GM12878 (cell line): ENCODE data around the gene ARHGAP9. TPM values are rescaled to one million over a fixed set of nuclear protein-coding genes. Genes with fewer than 3 reads are reported as not detected.
A peak's percentile ranks its signal among the peaks of the same experiment; 100 is the strongest.

Experiments
- ATAC-seq: fragments of 200-7000 bp; cut with Tn5 transposase; 3 replicates; pipeline ENCODE4 v1.9.1; 2020; ENCODE audit warnings: mild to moderate bottlenecking, moderate library complexity
- BruUV-seq: library from RNA; stranded (reverse); fragments of 400-500 nt; replicated peaks from 2 replicates; lab custom pipeline; 2021; lab: Mats Ljungman, UMichigan
- CTCF ChIA-PET: fragments of 300-600 bp; sonication (Branson Sonifier 250); formaldehyde crosslinking; extraction: SDS; loops from one replicate; lab custom pipeline; 2021; ENCODE audit warnings: inconsistent platforms; lab: Yijun Ruan, JAX
- POLR2A ChIA-PET: fragments of 350-600 bp; formaldehyde crosslinking; extraction: SDS; loops from one replicate; lab custom pipeline; 2021; ENCODE audit warnings: inconsistent platforms; lab: Charles Lee
- RAD21 ChIA-PET: fragments of 300-600 bp; sonication (Branson Sonifier 250); formaldehyde crosslinking; loops from one replicate; lab custom pipeline; 2023; ENCODE audit warnings: antibody characterized with exemption; ENCODE audit not compliant: unreplicated experiment; lab: Charles Lee
- SMC1A ChIA-PET: fragments of 300-600 bp; sonication (Branson Sonifier 250); formaldehyde crosslinking; loops from one replicate; lab custom pipeline; 2023; ENCODE audit not compliant: unreplicated experiment, uncharacterized antibody; lab: Charles Lee
- DNase-seq: peaks from one replicate; pipeline ENCODE4 v3.0.0-alpha.2; 2011; ENCODE audit warnings: low read depth, low spot score
- FAIRE-seq: peaks from 3 replicates; lab custom pipeline; 2011; peaks lifted over from hg19 to GRCh38; lab: Jason Lieb, UNC
- H2AFZ ChIP-seq: 2 replicates; pipeline ENCODE4 v1.6.0; 2011; ENCODE audit warnings: low read depth, low read length, control low read depth; ENCODE audit not compliant: control insufficient read depth
- H3K27ac ChIP-seq: 2 replicates; pipeline ENCODE4 v1.5.1; 2011; ENCODE audit warnings: control low read depth; ENCODE audit not compliant: control insufficient read depth, insufficient read depth
- H3K27me3 ChIP-seq, 2 experiments: replicated peaks in 1 of 2; 2 replicates each; pipeline versions ENCODE4 v1.6.0 to v1.6.1; 2011; ENCODE audit warnings: low read length in 1 of 2; ENCODE audit not compliant: control insufficient read depth in 2 of 2, insufficient read depth in 2 of 2
- H3K36me3 ChIP-seq, 2 experiments: 2 replicates each; pipeline ENCODE4 v1.5.1; 2011; ENCODE audit warnings: low read length in 1 of 2; ENCODE audit not compliant: control insufficient read depth in 2 of 2, insufficient read depth in 2 of 2
- H3K4me1 ChIP-seq: 2 replicates; pipeline ENCODE4 v1.6.1; 2011; ENCODE audit warnings: mild to moderate bottlenecking, low read length, moderate library complexity, mixed read lengths; ENCODE audit not compliant: control insufficient read depth, insufficient read depth
- H3K4me2 ChIP-seq: 2 replicates; pipeline ENCODE4 v1.6.0; 2011; ENCODE audit warnings: control low read depth; ENCODE audit not compliant: control insufficient read depth, insufficient read depth
- H3K4me3 ChIP-seq: fragments of 200-600 bp; sonication (generic); 2 replicates; pipeline ENCODE4 v1.5.1; 2016
- H3K79me2 ChIP-seq: 2 replicates; pipeline ENCODE4 v1.6.0; 2011; ENCODE audit warnings: low read length; ENCODE audit not compliant: control insufficient read depth, insufficient read depth
- H3K9ac ChIP-seq: 2 replicates; pipeline ENCODE4 v1.8.0; 2011; ENCODE audit warnings: low read length, control low read depth, mixed read lengths; ENCODE audit not compliant: control insufficient read depth, insufficient read depth
- H3K9me3 ChIP-seq: replicated peaks from 3 replicates; pipeline ENCODE4 v1.5.1; 2011; ENCODE audit warnings: mild to moderate bottlenecking, low read length; ENCODE audit not compliant: control insufficient read depth, insufficient read depth
- H4K20me1 ChIP-seq: 2 replicates; pipeline ENCODE4 v1.6.0; 2011; ENCODE audit not compliant: control insufficient read depth, insufficient read depth
- BRCA1 ChIP-seq: IDR thresholded peaks from 2 replicates; pipeline ENCODE4 v1.6.1; 2011; ENCODE audit warnings: low read depth, low read length, improper control_type of control experiment
- CHD4 ChIP-seq: fragments of 200-600 bp; sonication (generic); IDR thresholded peaks from 2 replicates; pipeline ENCODE4 v1.6.1; 2016; ENCODE audit warnings: mild to moderate bottlenecking
- NFYA ChIP-seq: IDR thresholded peaks from 2 replicates; pipeline ENCODE4 v1.6.1; 2011; ENCODE audit warnings: low read depth, mild to moderate bottlenecking, low read length, improper control_type of control experiment, borderline replicate concordance
- NR2C2 ChIP-seq: IDR thresholded peaks from 2 replicates; pipeline ENCODE4 v1.6.1; 2011; ENCODE audit warnings: borderline replicate concordance, low read depth; ENCODE audit not compliant: control insufficient read depth, insufficient read length
- POLR2A ChIP-seq: IDR thresholded peaks from 2 replicates; pipeline ENCODE4 v1.6.1; 2011; ENCODE audit warnings: low read depth, mild to moderate bottlenecking, low read length
- RUNX3 ChIP-seq: IDR thresholded peaks from 2 replicates; pipeline ENCODE4 v1.6.1; 2012; ENCODE audit warnings: low read length, inconsistent platforms
- SMC3 ChIP-seq: IDR thresholded peaks from 2 replicates; pipeline ENCODE4 v1.6.1; 2011; ENCODE audit warnings: low read length, improper control_type of control experiment, borderline replicate concordance
- ZNF217 ChIP-seq: fragments of 450-650 bp; IDR thresholded peaks from 2 replicates; pipeline ENCODE4 v1.6.1; 2017; ENCODE audit warnings: antibody characterized with exemption, mild to moderate bottlenecking
- ZNF622 ChIP-seq: fragments of 450-650 bp; IDR thresholded peaks from 2 replicates; pipeline ENCODE4 v1.6.1; 2017; ENCODE audit warnings: mild to moderate bottlenecking, inconsistent platforms
- WGBS: methylation state at CpG from one replicate; pipeline ENCODE4 v1.1.6; 2016; ENCODE audit warnings: low lambda C conversion rate; ENCODE audit not compliant: insufficient replicate concordance, insufficient coverage; ENCODE audit errors: missing lambda C conversion rate; 5-methylcytosine and 5-hydroxymethylcytosine counted together
- in situ Hi-C: fragments of 300-500 bp; cut with MboI; formaldehyde crosslinking; loops from 9 replicates; pipeline ENCODE4 v1.14.3; 2018; ENCODE audit warnings: mixed read lengths
- intact Hi-C: fragments of 100-400 bp; cut with micrococcal nuclease; formaldehyde crosslinking; loops from one replicate; pipeline ENCODE4 v1.14.2; 2022; ENCODE audit not compliant: unreplicated experiment
- polyA plus RNA-seq, 11 experiments: library from polyadenylated mRNA; depleted of rRNA in 4 of 11; unstranded in 6 of 11; stranded (reverse) in 5 of 11; fragments of >200 nt; fragmentation: Nextera tagmentation in 4 of 11; fragmentation: Illumina TruSeq in 1 of 11; extraction: Ambion mirVana in 4 of 11; extraction: Trizol in 1 of 11; gene quantifications; 1 replicate in 1 of 11; 2 replicates in 10 of 11; pipeline versions ENCODE4 v1.2.1 to v1.2.3, GENCODE V29; 2011 to 2016; ENCODE audit warnings: inconsistent platforms in 2 of 11, missing spikeins in 2 of 11, low read depth in 1 of 11
- total RNA-seq, 4 experiments: library from RNA; depleted of rRNA in 3 of 4; stranded (reverse); fragments of >200 nt in 3 of 4; fragmentation: Illumina TruSeq in 1 of 4; extraction: Trizol in 1 of 4; gene quantifications; 2 replicates each; pipeline versions ENCODE4 v1.2.1 to v1.2.3, GENCODE V29; 2013 to 2021
- TF ChIP-seq, protein P1 (sequence below): fragments of 150-350 bp; IDR thresholded peaks from 2 replicates; pipeline ENCODE4 v1.6.1; 2014; ENCODE audit warnings: mild to moderate bottlenecking, low read depth, low read length

ARHGAP9 gene
- total and polyA plus RNA-seq, 10 of the 15 experiments (the other 5 are each of a cell fraction or from before 2014, with no cell fraction given), result 19.5 to 102 (median 76.8) TPM

DNA sequence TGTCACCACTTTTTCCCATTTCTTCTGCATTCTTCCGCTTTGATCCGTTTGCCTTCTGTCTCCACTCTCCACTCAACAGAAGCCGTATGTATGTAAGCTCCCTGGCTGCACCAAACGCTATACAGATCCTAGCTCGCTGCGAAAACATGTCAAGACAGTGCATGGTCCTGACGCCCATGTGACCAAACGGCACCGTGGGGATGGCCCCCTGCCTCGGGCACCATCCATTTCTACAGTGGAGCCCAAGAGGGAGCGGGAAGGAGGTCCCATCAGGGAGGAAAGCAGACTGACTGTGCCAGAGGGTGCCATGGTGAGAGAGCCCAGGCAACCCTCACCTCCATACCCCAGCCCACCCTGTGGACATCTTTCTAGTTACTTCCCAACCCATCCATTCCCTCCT lies 11.8 kb downstream of the ARHGAP9 start:
- RAD21 ChIA-PET, result no interaction called here
- BruUV-seq, result no TSS peak
- Histone ChIP-seq H3K9ac (no peak overlapping the region), H3K9me3 (no peaks in the 10 kb centered on the region), H3K27me3 (no peaks in the 10 kb centered on the region), H4K20me1 (no peaks in the 10 kb centered on the region), H3K79me2 (no peaks in the 10 kb centered on the region), H3K36me3 (peaks cover 0 to 16% of the 10 kb centered on the region in 2 experiments; a peak in 2 of 4 replicates), H3K4me2 (no peak overlapping the region), H3K4me3 (no peak overlapping the region), H3K4me1 (peaks cover 19% of the 10 kb centered on the region), H3K27ac (no peak overlapping the region), H2AFZ (no peak overlapping the region)
- ATAC-seq (no peak), FAIRE-seq (no peak), DNase-seq (no peak)
- intact Hi-C loops (no loop called here), in situ Hi-C loops (no loop called here)
- CTCF ChIA-PET, result no interaction called here
- POLR2A ChIA-PET, result no interaction called here
- TF ChIP-seq ZNF622 (no peak), SMC3 (no peak), BRCA1 (no peak), POLR2A (peak; percentile 53; the same call in 1 of the 2 replicates)
- WGBS, result 94% methylated on average over 11 of the region's 11 CpGs
- SMC1A ChIA-PET, result no interaction called here

DNA sequence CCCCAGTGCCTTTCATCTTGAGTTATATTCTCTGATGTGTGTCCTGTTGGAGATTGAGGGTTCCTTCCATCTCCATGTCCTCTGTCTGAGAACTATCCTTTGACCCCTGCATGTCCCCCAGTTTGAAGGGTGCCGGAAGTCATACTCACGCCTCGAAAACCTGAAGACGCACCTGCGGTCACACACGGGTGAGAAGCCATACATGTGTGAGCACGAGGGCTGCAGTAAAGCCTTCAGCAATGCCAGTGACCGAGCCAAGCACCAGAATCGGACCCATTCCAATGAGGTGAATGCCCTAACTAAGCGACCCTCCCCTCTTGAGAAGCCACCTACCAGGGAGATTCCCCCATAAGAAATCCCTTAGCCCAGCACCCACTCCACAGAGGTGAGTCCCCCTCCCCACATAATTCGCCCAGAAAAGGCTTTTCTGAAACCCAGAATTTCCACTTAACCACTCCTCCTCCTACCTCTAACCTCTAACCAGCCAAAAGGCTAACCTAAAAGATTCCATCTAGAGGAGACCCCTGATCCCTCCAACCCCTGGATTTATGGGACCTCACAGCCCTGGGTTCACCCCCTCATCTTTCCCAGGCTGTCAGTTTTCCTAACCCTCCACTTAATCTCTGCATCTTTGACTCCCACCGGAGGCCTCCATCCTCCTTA lies 12.3 kb downstream of the ARHGAP9 start:
- CTCF ChIA-PET, result no interaction called here
- ATAC-seq, result no peak
- no peak overlapping the region for H3K4me2 ChIP-seq
- H4K20me1 ChIP-seq, result no peaks in the 10 kb centered on the region
- TF ChIP-seq, protein P1, sequence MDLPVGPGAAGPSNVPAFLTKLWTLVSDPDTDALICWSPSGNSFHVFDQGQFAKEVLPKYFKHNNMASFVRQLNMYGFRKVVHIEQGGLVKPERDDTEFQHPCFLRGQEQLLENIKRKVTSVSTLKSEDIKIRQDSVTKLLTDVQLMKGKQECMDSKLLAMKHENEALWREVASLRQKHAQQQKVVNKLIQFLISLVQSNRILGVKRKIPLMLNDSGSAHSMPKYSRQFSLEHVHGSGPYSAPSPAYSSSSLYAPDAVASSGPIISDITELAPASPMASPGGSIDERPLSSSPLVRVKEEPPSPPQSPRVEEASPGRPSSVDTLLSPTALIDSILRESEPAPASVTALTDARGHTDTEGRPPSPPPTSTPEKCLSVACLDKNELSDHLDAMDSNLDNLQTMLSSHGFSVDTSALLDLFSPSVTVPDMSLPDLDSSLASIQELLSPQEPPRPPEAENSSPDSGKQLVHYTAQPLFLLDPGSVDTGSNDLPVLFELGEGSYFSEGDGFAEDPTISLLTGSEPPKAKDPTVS, result no peak
- TF ChIP-seq NFYA (no peak), ZNF217 (no peak), NR2C2 (no peak), CHD4 (no peak), RUNX3 (peak; percentile 49)
- RAD21 ChIA-PET, result no interaction called here
- 30% methylated on average over 11 of the region's 12 CpGs for WGBS
- no peak overlapping the region for H3K27ac ChIP-seq
- no peaks in the 10 kb centered on the region for H3K9me3 ChIP-seq
- no peak for DNase-seq
- no TSS peak for BruUV-seq
- no peak overlapping the region for H3K9ac ChIP-seq
- intact Hi-C loops, result no loop called here
- no peak for FAIRE-seq
- H3K4me3 ChIP-seq, result no peak overlapping the region
- SMC1A ChIA-PET, result no interaction called here
- in situ Hi-C loops, result no loop called here
- no peaks in the 10 kb centered on the region for H3K79me2 ChIP-seq
- POLR2A ChIA-PET, result interaction anchor here (0.9 to 1.0 kb wide), 2 partner anchors 7 to 9 kb away, joined by 3 to 6 read pairs; no protein-coding TSS in a partner anchor
- H3K36me3 ChIP-seq, result peaks cover 0 to 11% of the 10 kb centered on the region in 2 experiments; a peak in 2 of 4 replicates
- no peaks in the 10 kb centered on the region for H3K27me3 ChIP-seq
- peaks cover 21% of the 10 kb centered on the region for H3K4me1 ChIP-seq
- H2AFZ ChIP-seq, result no peak overlapping the region
